ENCODE measurements around the gene ZSCAN1.

Gene ZSCAN1

GRCh38 chr19:58046856-58047255 is 13.0 kb downstream of the ZSCAN1 start:
- no peak for TF ChIP-seq CTCF (IDR thresholded peaks at IDR 0.05; ENCODE audit: insufficient read depth, low read depth, low read length, missing control alignments)
- DNase-seq (ENCODE audit: low read depth) = no peak
- no peak overlapping the region for H3K4me3 ChIP-seq (ENCODE audit: low read depth, low read length)

GRCh38 chr19:58047672-58048071 is 13.8 kb downstream of the ZSCAN1 start:
- DNase-seq (ENCODE audit: low read depth) = no peak

GRCh38 chr19:58052256-58052655 is 18.4 kb downstream of the ZSCAN1 start:
- no peak for TF ChIP-seq CTCF (IDR thresholded peaks at IDR 0.05; ENCODE audit: insufficient read depth, low read depth, low read length, missing control alignments)
- no peak for DNase-seq (ENCODE audit: low read depth)
- no peak overlapping the region for H3K4me3 ChIP-seq (ENCODE audit: low read depth, low read length)

More at GRCh38 chr19:58047672-58048071, 13.8 kb downstream of the ZSCAN1 start:
- no peak for TF ChIP-seq CTCF (IDR thresholded peaks at IDR 0.05; ENCODE audit: insufficient read depth, low read depth, low read length, missing control alignments)
- no peak overlapping the region for H3K4me3 ChIP-seq (ENCODE audit: low read depth, low read length)

GRCh38 chr19:58053480-58054156 is 19.8 kb downstream of the ZSCAN1 start:
- TF ChIP-seq CTCF (IDR thresholded peaks at IDR 0.05; ENCODE audit: insufficient read depth, low read depth, low read length, missing control alignments) = no peak

GRCh38 chr19:58054901-58055874 is 21.4 kb downstream of the ZSCAN1 start:
- no peak for DNase-seq (ENCODE audit: low read depth)
- TF ChIP-seq CTCF (IDR thresholded peaks at IDR 0.05; ENCODE audit: insufficient read depth, low read depth, low read length, missing control alignments) = no peak
- H3K4me3 ChIP-seq (ENCODE audit: low read depth, low read length) = no peak overlapping the region

More at GRCh38 chr19:58053480-58054156, 19.8 kb downstream of the ZSCAN1 start:
- H3K4me3 ChIP-seq (ENCODE audit: low read depth, low read length) = no peak overlapping the region
- DNase-seq (ENCODE audit: low read depth) = no peak

GRCh38 chr19:58056261-58056660 is 22.4 kb downstream of the ZSCAN1 start:
- H3K4me3 ChIP-seq (ENCODE audit: low read depth, low read length) = no peak overlapping the region
- TF ChIP-seq CTCF (IDR thresholded peaks at IDR 0.05; ENCODE audit: insufficient read depth, low read depth, low read length, missing control alignments) = no peak
- no peak for DNase-seq (ENCODE audit: low read depth)

All from GM12865 (cell line).